Motor neuron (in vitro differentiated cells): Measurements from ENCODE around the gene RIPOR2. TPM values are rescaled to one million over a fixed set of nuclear protein-coding genes. Genes with fewer than 3 reads are reported as not detected.

Source experiments
- ATAC-seq, 8 experiments: fragments of 200-7000 bp; cut with Tn5 transposase; replicated peaks in 6 of 8; 2 replicates each; pipeline ENCODE4 v1.8.0; 2021; ENCODE audit warnings: mild to moderate bottlenecking in 8 of 8, moderate library complexity in 8 of 8
- H3K27ac ChIP-seq, 2 donors: fragments of 250-450 bp; sonication (Bioruptor Pico); 2 replicates each; pipeline ENCODE4 v1.9.0; 2021; ENCODE audit warnings: antibody characterized with exemption in 2 of 2, mild to moderate bottlenecking in 2 of 2, moderate library complexity in 1 of 2
- H3K4me1 ChIP-seq, 2 donors: fragments of 250-450 bp; sonication (Bioruptor Pico); replicated peaks in 1 of 2; 2 replicates each; pipeline ENCODE4 v1.6.1; 2021; ENCODE audit warnings: antibody characterized with exemption in 2 of 2, mild to moderate bottlenecking in 2 of 2, moderate library complexity in 1 of 2
- H3K4me3 ChIP-seq, 5 donors: fragments of 250-450 bp; sonication (Bioruptor Pico); 2 replicates each; pipeline ENCODE4 v1.9.0; 2021; ENCODE audit warnings: antibody characterized with exemption in 5 of 5, mild to moderate bottlenecking in 5 of 5, moderate library complexity in 4 of 5
- WGBS, 10 experiments: fragments of 450-650 bp; shearing (Covaris generic); methylation state at CpG; one replicate each; pipeline ENCODE4 v1.0.0; 2022; 5-methylcytosine and 5-hydroxymethylcytosine counted together
- in situ Hi-C, 9 experiments: fragments of 400-800 bp; cut with MboI; loops; one replicate each; pipeline ENCODE4 v1.15.0; 2021; ENCODE audit warnings: low sequenced_read_pairs in 9 of 9, low pct_unique_long_range_greater_than_20kb in 2 of 9; ENCODE audit not compliant: unreplicated experiment in 9 of 9
- total RNA-seq, 8 experiments: library from RNA; unstranded; fragments of 300-600 nt; gene quantifications; 2 replicates each; pipeline versions ENCODE4 v1.2.3 to v1.2.4, GENCODE V29; 2022

The RIPOR2 gene
- total RNA-seq, 8 experiments from 2014 or later = 0.15 to 30.4 (median 21.7) TPM

- Histone ChIP-seq H3K27ac (no peak overlapping the region), H3K4me3 (no peak overlapping the region), H3K4me1 (no peaks in the 10 kb centered on the region)
- WGBS, 10 experiments = 60 to 100% (median 85%) methylated on average over 1 to 4 of the region's 4 CpGs; no CpG with 5 or more reads in 3 of the 10 experiments
- in situ Hi-C loops = no loop called here
- no peak for ATAC-seq
These were observed 11.9 kb upstream of the RIPOR2 start for GRCh38 chr6:24947636-24948035.

- H3K4me3 ChIP-seq = no peak overlapping the region
- H3K27ac ChIP-seq = no peak overlapping the region
- in situ Hi-C loops = no loop called here
- H3K4me1 ChIP-seq = no peaks in the 10 kb centered on the region
- ATAC-seq = no peak
These were observed 9.3 kb upstream of the RIPOR2 start for GRCh38 chr6:24945054-24945453.

- in situ Hi-C loops = no loop called here
- ATAC-seq = no peak
- H3K27ac ChIP-seq = no peak overlapping the region
- H3K4me3 ChIP-seq = no peak overlapping the region
- H3K4me1 ChIP-seq = no peaks in the 10 kb centered on the region
- WGBS, 10 experiments = 61 to 100% (median 74%) methylated on average over 1 to 2 of the region's 2 CpGs; no CpG with 5 or more reads in 4 of the 10 experiments
These were observed 8.0 kb upstream of the RIPOR2 start for GRCh38 chr6:24943774-24944173.

GRCh38 chr6:24940311-24940917 lies 4.7 kb upstream of the RIPOR2 start:
- H3K4me3 ChIP-seq = no peak overlapping the region
- 46 to 100% (median 82%) methylated on average over 1 to 8 of the region's 9 CpGs; no CpG with 5 or more reads in 1 of the 10 experiments for WGBS, 10 experiments
- H3K4me1 ChIP-seq = peaks cover 0 to 6% of the 10 kb centered on the region in 2 donors
- in situ Hi-C loops = no loop called here
- no peak for ATAC-seq
- no peak overlapping the region for H3K27ac ChIP-seq

- H3K4me1 ChIP-seq = peaks cover 11% of the 10 kb centered on the region in 2 donors
- in situ Hi-C loops = no loop called here
- ATAC-seq = peak in 1 of 8 experiments; percentile 14
- 57 to 100% (median 87%) methylated on average over 1 to 5 of the region's 5 CpGs; no CpG with 5 or more reads in 3 of the 10 experiments for WGBS, 10 experiments
- no peak overlapping the region for H3K4me3 ChIP-seq
- no peak overlapping the region for H3K27ac ChIP-seq
These were observed 1.0 kb upstream of the RIPOR2 start for GRCh38 chr6:24936641-24937317.

- 52 to 100% (median 91%) methylated on average over 1 to 7 of the region's 7 CpGs for WGBS, 10 experiments
- Histone ChIP-seq H3K4me1 (peaks cover 28 to 29% of the 10 kb centered on the region in 2 donors), H3K27ac (no peak overlapping the region), H3K4me3 (no peak overlapping the region)
- in situ Hi-C loops = no loop called here
- peak in 2 of 8 experiments; percentile 22 to 25 for ATAC-seq
These were observed 1.8 kb downstream of the RIPOR2 start for GRCh38 chr6:24933868-24934401.

- in situ Hi-C loops = no loop called here
- H3K4me3 ChIP-seq = no peak overlapping the region
- no peak for ATAC-seq
- peaks cover 34 to 35% of the 10 kb centered on the region in 2 donors for H3K4me1 ChIP-seq
- WGBS, 10 experiments = 15 to 100% (median 81%) methylated on average over 1 to 3 of the region's 3 CpGs
- no peak overlapping the region for H3K27ac ChIP-seq
These were observed 2.5 kb downstream of the RIPOR2 start for GRCh38 chr6:24933266-24933665.

GRCh38 chr6:24932832-24933231 lies 2.9 kb downstream of the RIPOR2 start:
- in situ Hi-C loops = no loop called here
- Histone ChIP-seq H3K4me3 (no peak overlapping the region), H3K4me1 (peaks cover 35 to 39% of the 10 kb centered on the region in 2 donors), H3K27ac (no peak overlapping the region)
- ATAC-seq = peak in 1 of 8 experiments; percentile 9
- WGBS, 10 experiments = 33 to 88% (median 57%) methylated on average over 1 to 3 of the region's 3 CpGs

- peak overlapping the region in 1 of 2 donors; percentile 15 for H3K27ac ChIP-seq
- in situ Hi-C loops = no loop called here
- peak in 2 of 8 experiments; percentile 14 to 54 for ATAC-seq
- H3K4me1 ChIP-seq = peaks cover 35 to 41% of the 10 kb centered on the region in 2 donors
- WGBS, 10 experiments = 14 to 86% (median 38%) methylated on average over 2 to 7 of the region's 7 CpGs; no CpG with 5 or more reads in 1 of the 10 experiments
- H3K4me3 ChIP-seq = no peak overlapping the region
These were observed 3.8 kb downstream of the RIPOR2 start for GRCh38 chr6:24931718-24932691.

- in situ Hi-C loops = no loop called here
- no peak overlapping the region for H3K4me3 ChIP-seq
These were observed 4.5 kb downstream of the RIPOR2 start for GRCh38 chr6:24931296-24931695.

GRCh38 chr6:24930431-24930871 lies 5.3 kb downstream of the RIPOR2 start:
- in situ Hi-C loops = no loop called here
- no peak overlapping the region for H3K4me3 ChIP-seq
- 0 to 42% (median 0%) methylated on average over 1 to 2 of the region's 2 CpGs for WGBS, 10 experiments
- H3K27ac ChIP-seq = peak overlapping the region in 1 of 2 donors; percentile 6
- ATAC-seq = peak; percentile 57 to 91 (median 74)
- H3K4me1 ChIP-seq = peaks cover 33 to 41% of the 10 kb centered on the region in 2 donors

More at GRCh38 chr6:24931296-24931695, 4.5 kb downstream of the RIPOR2 start:
- H3K27ac ChIP-seq = peak overlapping the region in 1 of 2 donors; percentile 15
- H3K4me1 ChIP-seq = peaks cover 37 to 41% of the 10 kb centered on the region in 2 donors
- ATAC-seq = peak in 1 of 8 experiments; percentile 21

GRCh38 chr6:24929242-24929641 lies 6.5 kb downstream of the RIPOR2 start:
- ATAC-seq = no peak
- no peak overlapping the region for H3K27ac ChIP-seq
- no peak overlapping the region for H3K4me3 ChIP-seq
- in situ Hi-C loops = no loop called here
- 9 to 100% (median 60%) methylated on average over 1 of the region's 1 CpG; no CpG with 5 or more reads in 3 of the 10 experiments for WGBS, 10 experiments
- peaks cover 36 to 49% of the 10 kb centered on the region in 2 donors for H3K4me1 ChIP-seq
